ENCODE results near the gene ATXN2.
"Not testable (repeated sequence)": the region's sequence is repeated elsewhere in the genome, so short reads cannot be mapped to it uniquely, and the experiment has no call there.

Gene ATXN2

DNA sequence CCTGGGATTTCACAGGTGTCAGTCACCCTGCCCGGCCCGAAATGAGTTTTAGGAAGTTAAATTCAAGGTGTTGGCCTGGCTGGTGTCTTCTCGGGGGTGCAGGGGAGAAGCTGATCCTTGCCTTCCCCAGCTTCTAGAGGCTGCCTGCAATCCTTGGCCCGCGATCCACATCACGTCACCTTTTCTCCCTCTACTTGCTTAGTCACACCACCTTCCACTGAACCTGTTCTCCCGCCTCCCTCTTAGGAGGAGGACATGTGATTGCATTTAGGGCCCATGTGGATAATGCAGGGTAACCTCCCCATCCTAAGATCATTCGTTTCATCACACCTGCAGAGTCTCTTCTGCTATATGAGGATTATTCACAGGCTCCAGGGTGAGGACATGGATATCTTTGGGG, 25.4 kb upstream of the ATXN2 start:
- no peaks in the 10 kb centered on the region for H3K9me3 ChIP-seq (ENCODE audit: severe bottlenecking)
- TF ChIP-seq, protein P1, sequence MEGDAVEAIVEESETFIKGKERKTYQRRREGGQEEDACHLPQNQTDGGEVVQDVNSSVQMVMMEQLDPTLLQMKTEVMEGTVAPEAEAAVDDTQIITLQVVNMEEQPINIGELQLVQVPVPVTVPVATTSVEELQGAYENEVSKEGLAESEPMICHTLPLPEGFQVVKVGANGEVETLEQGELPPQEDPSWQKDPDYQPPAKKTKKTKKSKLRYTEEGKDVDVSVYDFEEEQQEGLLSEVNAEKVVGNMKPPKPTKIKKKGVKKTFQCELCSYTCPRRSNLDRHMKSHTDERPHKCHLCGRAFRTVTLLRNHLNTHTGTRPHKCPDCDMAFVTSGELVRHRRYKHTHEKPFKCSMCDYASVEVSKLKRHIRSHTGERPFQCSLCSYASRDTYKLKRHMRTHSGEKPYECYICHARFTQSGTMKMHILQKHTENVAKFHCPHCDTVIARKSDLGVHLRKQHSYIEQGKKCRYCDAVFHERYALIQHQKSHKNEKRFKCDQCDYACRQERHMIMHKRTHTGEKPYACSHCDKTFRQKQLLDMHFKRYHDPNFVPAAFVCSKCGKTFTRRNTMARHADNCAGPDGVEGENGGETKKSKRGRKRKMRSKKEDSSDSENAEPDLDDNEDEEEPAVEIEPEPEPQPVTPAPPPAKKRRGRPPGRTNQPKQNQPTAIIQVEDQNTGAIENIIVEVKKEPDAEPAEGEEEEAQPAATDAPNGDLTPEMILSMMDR (IDR thresholded peaks at IDR 0.05; ENCODE audit: low read depth, low read length), result no peak
- no peaks in the 10 kb centered on the region for H3K36me3 ChIP-seq
- DNase-seq, result no peak
- H3K4me3 ChIP-seq (ENCODE audit: low read depth, low read length), result no peak overlapping the region
- no peak overlapping the region for H3K27ac ChIP-seq
- H3K27me3 ChIP-seq (ENCODE audit: insufficient read depth, low read depth, severe bottlenecking), result no peaks in the 10 kb centered on the region

DNA sequence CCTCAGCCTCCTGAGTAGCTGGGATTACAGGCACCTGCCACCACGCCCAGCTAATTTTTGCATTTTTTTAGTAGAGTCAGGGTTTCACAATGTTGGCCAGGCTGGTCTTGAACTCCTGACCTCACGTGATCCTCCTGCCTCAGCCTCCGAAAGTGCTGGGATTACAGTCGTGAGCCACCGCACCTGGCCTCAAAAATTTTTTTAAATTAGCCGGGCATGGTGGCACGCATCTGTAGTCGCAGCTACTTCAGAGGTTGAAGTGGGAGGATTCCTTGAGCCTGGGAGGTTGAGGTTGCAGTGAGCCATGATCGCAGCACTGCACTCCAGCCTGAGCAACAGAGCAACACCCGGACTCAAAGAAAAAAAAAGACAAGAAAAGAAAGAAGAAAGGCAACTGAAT, 18.7 kb upstream of the ATXN2 start:
- not testable (repeated sequence) for DNase-seq; H3K9me3 ChIP-seq (ENCODE audit: severe bottlenecking)

DNA sequence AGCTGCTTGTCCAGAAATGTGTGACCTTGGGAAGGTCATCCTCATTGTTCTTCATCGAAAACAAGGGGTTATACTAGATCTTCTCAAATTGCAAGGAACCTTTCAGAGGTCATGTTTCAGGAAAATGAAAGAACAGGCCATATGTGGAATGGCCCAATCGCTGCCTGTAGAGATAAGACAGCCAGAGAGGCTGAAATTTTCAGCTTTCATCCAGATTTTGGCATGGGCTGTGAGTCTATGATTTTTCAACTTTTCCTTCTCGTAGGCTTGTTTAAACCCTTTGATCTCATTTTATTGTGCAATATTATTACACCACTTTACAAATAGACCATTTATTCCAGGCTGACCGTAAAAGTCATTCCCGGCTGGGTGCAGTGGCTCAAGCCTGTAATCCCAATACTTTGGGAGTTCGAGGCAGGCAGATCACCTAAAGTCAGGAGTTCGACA, 17.1 kb upstream of the ATXN2 start:
- DNase-seq, result no peak
- no peak overlapping the region for H3K27ac ChIP-seq
- no peaks in the 10 kb centered on the region for H3K9me3 ChIP-seq (ENCODE audit: severe bottlenecking)
- H3K36me3 ChIP-seq, result no peaks in the 10 kb centered on the region
- H3K27me3 ChIP-seq (ENCODE audit: insufficient read depth, low read depth, severe bottlenecking), result no peaks in the 10 kb centered on the region
- TF ChIP-seq, protein P1 (IDR thresholded peaks at IDR 0.05; ENCODE audit: low read depth, low read length), result no peak
- no peak overlapping the region for H3K4me3 ChIP-seq (ENCODE audit: low read depth, low read length)

More for the DNA sequence above, 18.7 kb upstream of the ATXN2 start:
- not testable (repeated sequence) for H3K4me3 ChIP-seq (ENCODE audit: low read depth, low read length); H3K27me3 ChIP-seq (ENCODE audit: insufficient read depth, low read depth, severe bottlenecking); H3K36me3 ChIP-seq; H3K27ac ChIP-seq

DNA sequence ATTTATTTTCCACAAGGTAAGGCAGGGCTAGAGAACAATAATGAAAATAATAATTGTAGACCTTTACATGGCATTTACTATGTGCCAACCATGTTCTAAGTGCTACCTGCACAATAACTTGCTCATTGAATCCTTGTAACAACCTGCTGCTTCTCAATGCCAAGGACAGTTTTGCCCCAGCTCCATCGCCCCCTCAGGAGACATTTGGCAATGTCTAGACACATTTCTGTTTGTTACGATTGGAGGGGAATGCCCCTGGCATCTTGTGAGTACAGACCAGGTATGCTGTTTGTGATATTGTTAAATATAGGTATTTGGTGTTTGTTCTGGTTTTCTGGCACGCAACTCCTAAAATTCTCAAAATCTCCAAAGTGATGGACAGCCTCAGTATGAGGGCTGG, 8.1 kb upstream of the ATXN2 start:
- TF ChIP-seq, protein P1 (IDR thresholded peaks at IDR 0.05; ENCODE audit: low read depth, low read length), result no peak
- Histone ChIP-seq H3K36me3 (no peaks in the 10 kb centered on the region), H3K27ac (no peak overlapping the region), H3K27me3 (ENCODE audit: insufficient read depth, low read depth, severe bottlenecking) (no peaks in the 10 kb centered on the region), H3K4me3 (ENCODE audit: low read depth, low read length) (no peak overlapping the region), H3K9me3 (ENCODE audit: severe bottlenecking) (no peaks in the 10 kb centered on the region)
- DNase-seq, result no peak

DNA sequence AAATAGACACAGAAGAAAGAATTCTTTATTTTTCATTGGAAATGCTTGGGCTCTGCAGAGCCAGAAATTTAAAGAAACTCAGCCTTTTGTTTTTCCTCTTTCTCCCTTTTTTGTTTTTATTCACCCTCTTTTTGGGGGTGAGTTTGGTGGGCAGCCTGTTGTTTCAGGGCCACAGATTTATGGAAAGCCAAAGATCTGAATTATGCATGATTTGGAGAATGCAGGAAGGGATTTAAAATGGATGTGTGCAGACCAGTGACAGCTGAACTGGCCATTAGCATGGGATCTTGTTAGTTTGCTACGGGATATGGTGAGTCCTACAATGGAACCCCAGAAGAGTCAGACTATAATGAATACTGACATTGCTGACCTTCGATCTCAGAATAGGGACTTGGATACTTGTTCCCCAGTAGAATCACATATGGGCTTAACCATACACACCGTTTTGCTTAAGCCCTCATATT, 7.7 kb upstream of the ATXN2 start:
- H3K27ac ChIP-seq, result no peak overlapping the region
- no peaks in the 10 kb centered on the region for H3K9me3 ChIP-seq (ENCODE audit: severe bottlenecking)
- H3K4me3 ChIP-seq (ENCODE audit: low read depth, low read length), result no peak overlapping the region
- H3K36me3 ChIP-seq, result no peaks in the 10 kb centered on the region
- DNase-seq, result no peak
- no peaks in the 10 kb centered on the region for H3K27me3 ChIP-seq (ENCODE audit: insufficient read depth, low read depth, severe bottlenecking)
- TF ChIP-seq, protein P1 (IDR thresholded peaks at IDR 0.05; ENCODE audit: low read depth, low read length), result no peak

DNA sequence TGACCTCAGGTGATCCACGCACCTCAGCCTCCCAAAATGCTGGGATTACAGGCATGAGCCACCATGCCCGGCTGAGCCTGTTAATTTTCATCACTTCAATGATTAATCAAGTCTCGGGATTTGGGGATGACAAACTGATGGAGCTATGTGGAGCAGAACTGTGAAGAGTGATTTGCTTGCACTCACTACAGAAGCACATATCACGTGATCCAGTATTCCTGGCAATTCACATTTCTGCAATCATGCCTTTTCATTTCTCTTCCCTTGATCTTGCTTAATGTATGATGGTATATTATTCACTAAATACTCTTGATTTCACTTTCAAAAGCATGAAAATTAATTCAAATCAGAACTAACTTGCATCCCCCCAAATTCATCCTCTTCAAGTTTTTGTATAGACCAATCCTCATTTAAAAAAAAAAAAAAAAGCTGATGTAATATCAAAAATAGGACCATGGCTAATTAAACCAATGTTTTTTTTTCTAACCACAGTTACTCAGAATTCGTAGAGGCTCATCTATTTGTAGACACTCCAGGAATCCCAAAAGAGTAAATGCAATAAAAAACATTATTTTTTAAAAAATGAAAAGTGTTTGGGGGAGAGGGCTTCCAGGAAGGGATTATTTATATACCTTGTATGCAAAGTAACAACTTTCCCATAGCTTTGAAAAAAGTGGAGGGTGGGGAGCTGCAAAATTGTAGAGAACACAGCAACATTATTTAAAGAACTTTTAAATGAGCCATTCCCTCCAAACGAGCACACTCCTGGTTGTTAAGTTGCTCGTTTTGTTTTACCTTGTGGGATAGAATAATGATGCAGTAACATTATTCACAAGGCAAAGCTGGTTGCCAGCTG, 7.0 kb upstream of the ATXN2 start:
- Histone ChIP-seq H3K27me3 (ENCODE audit: insufficient read depth, low read depth, severe bottlenecking) (no peaks in the 10 kb centered on the region), H3K36me3 (no peaks in the 10 kb centered on the region), H3K4me3 (ENCODE audit: low read depth, low read length) (no peak overlapping the region), H3K27ac (no peak overlapping the region), H3K9me3 (ENCODE audit: severe bottlenecking) (no peaks in the 10 kb centered on the region)
- DNase-seq, result no peak
- TF ChIP-seq, protein P1 (IDR thresholded peaks at IDR 0.05; ENCODE audit: low read depth, low read length), result no peak

DNA sequence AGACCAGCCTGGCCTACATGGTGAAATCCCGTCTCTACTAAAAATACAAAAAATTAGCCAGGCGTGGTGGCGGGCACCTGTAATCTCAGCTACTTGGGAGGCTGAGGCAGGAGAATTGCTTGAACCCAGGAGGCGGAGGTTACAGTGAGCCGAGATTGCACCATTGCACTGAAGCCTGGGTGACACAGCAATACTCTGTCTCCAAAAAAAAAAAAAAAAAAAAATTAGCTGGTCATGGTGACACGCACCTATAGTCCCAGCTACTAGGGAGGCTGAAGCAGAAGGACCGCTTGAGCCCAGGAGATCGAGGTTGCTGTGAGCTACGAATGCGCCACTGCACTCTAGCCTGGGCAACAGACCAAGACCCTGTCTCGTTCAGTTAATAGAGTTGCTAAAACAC, 3.7 kb upstream of the ATXN2 start:
- H3K36me3 ChIP-seq; H3K27me3 ChIP-seq (ENCODE audit: insufficient read depth, low read depth, severe bottlenecking); H3K4me3 ChIP-seq (ENCODE audit: low read depth, low read length); H3K27ac ChIP-seq; DNase-seq; H3K9me3 ChIP-seq (ENCODE audit: severe bottlenecking): not testable (repeated sequence)
